ENCODE measurements around the gene VPS37B.

The VPS37B gene

GRCh38 chr12:122895704-122896636 lies at the start of gene VPS37B (continued):
- TF ChIP-seq HIC1 (tag by site-specific recombination; IDR thresholded peaks at IDR 0.05), result no peak
- peak; percentile 85 for TF ChIP-seq SP3 (tag by site-specific recombination; IDR thresholded peaks at IDR 0.05)
- peak; percentile 55; the same call in 1 of the 2 replicates for TF ChIP-seq ELK4 (IDR thresholded peaks at IDR 0.05; ENCODE audit: borderline replicate concordance, low read depth, low read length)
- TF ChIP-seq PBX3 (CRISPR knock-in tag; IDR thresholded peaks at IDR 0.05), result peak; percentile 75
- no peak for TF ChIP-seq GFI1B (tag by site-specific recombination; IDR thresholded peaks at IDR 0.05)
- no peak for TF ChIP-seq ZNF549 (tag by site-specific recombination; IDR thresholded peaks at IDR 0.05)
- peak; percentile 89 for TF ChIP-seq INSM2 (tag by site-specific recombination; IDR thresholded peaks at IDR 0.05)
- TF ChIP-seq ZNF449 (tag by site-specific recombination; IDR thresholded peaks at IDR 0.05), result peak; percentile 58; the same call in 1 of the 2 replicates
- no peak for TF ChIP-seq ZNF555 (tag by site-specific recombination; conservative IDR thresholded peaks at IDR 0.05)
- no peak for TF ChIP-seq ZNF510 (tag by site-specific recombination; IDR thresholded peaks at IDR 0.05; ENCODE audit: insufficient replicate concordance)
- TF ChIP-seq SP2 (tag by site-specific recombination; IDR thresholded peaks at IDR 0.05), result peak; percentile 78
- no peak for TF ChIP-seq ZNF792 (tag by site-specific recombination; IDR thresholded peaks at IDR 0.05)
- TF ChIP-seq ZIC2 (tag by site-specific recombination; IDR thresholded peaks at IDR 0.05), result 0 out of 2 replicates have a peak, but pooled peaks have one; percentile 53

- H3K36me3 ChIP-seq (ENCODE audit: control insufficient read depth in 2 of 2, insufficient read depth in 1 of 2, low read length in 2 of 2), result peaks cover 0 to 13% of the 10 kb centered on the region in 2 experiments; a peak in 1 of 3 replicates
- H3K4me1 ChIP-seq (ENCODE audit: control insufficient read depth, insufficient read depth, low read length), result no peaks in the 10 kb centered on the region
- no peak for TF ChIP-seq AEBP2 (tag by site-specific recombination; IDR thresholded peaks at IDR 0.05; ENCODE audit: borderline replicate concordance)
- 0 out of 2 replicates have a peak, but pooled peaks have one; percentile 10 for TF ChIP-seq GLIS2 (tag by site-specific recombination; IDR thresholded peaks at IDR 0.05)
- peak; percentile 29; the same call in 1 of the 2 replicates for TF ChIP-seq ZIC2 (tag by site-specific recombination; IDR thresholded peaks at IDR 0.05)
- peak; percentile 58 for TF ChIP-seq ZNF600 (tag by site-specific recombination; IDR thresholded peaks at IDR 0.05)
- TF ChIP-seq ZNF768 (tag by site-specific recombination; IDR thresholded peaks at IDR 0.05), result 0 out of 2 replicates have a peak, but pooled peaks have one; percentile 34
- H3K9me3 ChIP-seq (ENCODE audit: control insufficient read depth, insufficient read depth, low read depth, low read length), result no peaks in the 10 kb centered on the region
- CTCF ChIA-PET, result interaction anchor here (1.0 to 1.9 kb wide), 5 partner anchors 62 to 151 kb away, joined by 3 to 7 read pairs (median 4); no protein-coding TSS in a partner anchor
- POLR2A ChIA-PET, result interaction anchor here (0.6 to 1.4 kb wide), 3 partner anchors 10 to 151 kb away, joined by 3 to 9 read pairs (median 3); no protein-coding TSS in a partner anchor
- no peak overlapping the region for H3K4me3 ChIP-seq (ENCODE audit: low read depth, low read length)
- no peak overlapping the region for H3K27ac ChIP-seq (ENCODE audit: extremely low read depth, low read depth, low read length)
These were observed 49.0 kb upstream of the VPS37B start for GRCh38 chr12:122944605-122945592.

Data from HEK293 (cell line).